Activated naive CD8-positive, alpha-beta T cell treated with anti-CD3 and anti-CD28 coated beads for 36 hours (primary cell): ENCODE measurements around the gene RAB3IP. TPM values are rescaled to one million over a fixed set of nuclear protein-coding genes. Genes with fewer than 3 reads are reported as not detected.
"Not testable (repeated sequence)": the region's sequence is repeated elsewhere in the genome, so short reads cannot be mapped to it uniquely, and the experiment has no call there.

Experiments
- DNase-seq: peaks from one replicate; pipeline ENCODE4 v3.0.0; 2021
- H3K27ac Mint-ChIP-seq: one replicate; pipeline ENCODE4 v1.8.0; 2022; ENCODE audit warnings: mild to moderate bottlenecking, moderate library complexity, mixed read lengths
- H3K27me3 Mint-ChIP-seq: one replicate; pipeline ENCODE4 v1.8.0; 2022; ENCODE audit warnings: mild to moderate bottlenecking, mixed read lengths
- H3K36me3 Mint-ChIP-seq: one replicate; pipeline ENCODE4 v1.8.0; 2021; ENCODE audit warnings: mild to moderate bottlenecking, mixed read lengths
- H3K4me1 Mint-ChIP-seq: one replicate; pipeline ENCODE4 v1.8.0; 2021; ENCODE audit warnings: mixed read lengths
- H3K4me3 Mint-ChIP-seq: one replicate; pipeline ENCODE4 v1.8.0; 2022; ENCODE audit warnings: mild to moderate bottlenecking, moderate library complexity, mixed read lengths
- H3K9me3 Mint-ChIP-seq: one replicate; pipeline ENCODE4 v1.8.0; 2022; ENCODE audit warnings: mixed read lengths
- total RNA-seq, 2 experiments: library from RNA; stranded (reverse); gene quantifications; one replicate each; pipeline ENCODE4 v1.2.3, GENCODE V29; 2021

RAB3IP gene
- total RNA-seq, 2 experiments from 2014 or later: 33.4 to 40.9 TPM

DNA sequence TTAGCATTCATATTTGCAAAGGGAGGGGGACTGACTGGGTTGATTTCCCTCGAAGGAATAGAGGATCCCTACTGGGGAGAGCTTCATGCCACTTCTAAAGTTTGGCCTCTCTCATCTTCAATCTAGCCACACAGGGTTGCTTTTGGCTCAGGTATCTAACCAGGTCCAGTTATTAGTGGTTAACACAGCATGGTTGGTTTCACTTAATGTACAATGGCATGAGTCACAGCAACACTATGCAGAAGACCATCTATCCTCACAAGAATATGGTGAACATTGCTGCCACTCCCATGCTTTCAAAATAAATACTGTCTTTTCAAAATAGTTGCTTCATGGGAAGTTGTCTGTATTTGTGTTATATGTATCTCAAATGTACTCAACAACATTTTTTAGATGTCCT, 6.6 kb upstream of the RAB3IP start:
- H3K4me1 Mint-ChIP-seq: no peaks in the 10 kb centered on the region
- H3K36me3 Mint-ChIP-seq: no peaks in the 10 kb centered on the region
- H3K27me3 Mint-ChIP-seq: peaks cover 21% of the 10 kb centered on the region
- H3K27ac Mint-ChIP-seq: no peak overlapping the region
- no peak overlapping the region for H3K4me3 Mint-ChIP-seq
- no peak for DNase-seq
- no peaks in the 10 kb centered on the region for H3K9me3 Mint-ChIP-seq

DNA sequence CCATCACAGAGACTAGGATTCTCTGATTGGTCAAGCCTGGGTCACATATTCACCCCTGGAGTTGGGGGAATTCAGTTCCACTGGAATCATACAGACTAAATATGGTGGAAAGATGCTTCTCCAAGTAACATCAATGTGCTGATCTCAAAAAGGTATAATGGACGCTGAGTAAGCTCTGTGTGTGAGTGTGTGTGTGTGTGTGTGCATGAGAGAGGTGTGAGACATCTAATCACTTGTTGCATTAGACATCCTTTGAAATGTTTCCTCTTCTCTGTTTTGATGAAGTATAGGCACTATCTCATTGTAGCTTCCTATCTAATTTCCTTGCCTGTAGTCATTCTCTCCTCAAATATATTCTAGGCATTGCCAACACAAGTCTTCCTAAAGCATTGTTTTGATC, 5.0 kb upstream of the RAB3IP start:
- peaks cover 26% of the 10 kb centered on the region for H3K27me3 Mint-ChIP-seq
- DNase-seq: no peak
- no peak overlapping the region for H3K4me3 Mint-ChIP-seq
- H3K4me1 Mint-ChIP-seq: peaks cover 4% of the 10 kb centered on the region
- no peaks in the 10 kb centered on the region for H3K9me3 Mint-ChIP-seq
- no peak overlapping the region for H3K27ac Mint-ChIP-seq
- H3K36me3 Mint-ChIP-seq: no peaks in the 10 kb centered on the region

GRCh38 chr12:69739287-69740191, 879 bp downstream of the RAB3IP start:
- Mint-ChIP-seq H3K4me1 (peaks cover 23% of the 10 kb centered on the region), H3K36me3 (peaks cover 3% of the 10 kb centered on the region), H3K27ac (peak overlapping the region; percentile 79), H3K27me3 (peaks cover 8% of the 10 kb centered on the region), H3K9me3 (no peaks in the 10 kb centered on the region), H3K4me3 (peak overlapping the region; percentile 80)
- DNase-seq: peak; percentile 78

GRCh38 chr12:69744109-69744508, 5.4 kb downstream of the RAB3IP start:
- Mint-ChIP-seq H3K27me3 (no peaks in the 10 kb centered on the region), H3K4me3 (no peak overlapping the region), H3K9me3 (no peaks in the 10 kb centered on the region), H3K4me1 (peaks cover 21% of the 10 kb centered on the region), H3K27ac (no peak overlapping the region), H3K36me3 (peaks cover 4% of the 10 kb centered on the region)
- DNase-seq: no peak

DNA sequence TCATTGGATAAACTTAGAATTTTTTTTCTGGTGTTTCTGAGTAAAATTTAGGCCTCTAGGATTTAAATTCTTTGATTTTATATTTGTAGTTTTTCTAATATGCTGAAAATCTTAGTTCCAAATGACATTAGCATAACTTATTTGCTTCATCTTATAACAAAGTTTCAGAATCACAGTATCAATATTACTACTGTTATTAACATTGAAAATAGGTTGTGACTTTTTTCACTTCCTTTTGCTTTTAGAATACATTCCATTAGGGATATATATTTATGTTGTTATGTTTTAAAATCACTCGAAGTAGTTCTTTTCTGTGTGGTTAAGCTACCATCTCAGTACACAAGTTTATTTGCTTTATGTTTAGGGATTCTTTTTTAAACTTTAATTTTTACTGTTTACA, 12.8 kb downstream of the RAB3IP start:
- H3K36me3 Mint-ChIP-seq: peaks cover 13% of the 10 kb centered on the region
- peaks cover 13% of the 10 kb centered on the region for H3K4me1 Mint-ChIP-seq
- H3K4me3 Mint-ChIP-seq: no peak overlapping the region
- H3K9me3 Mint-ChIP-seq: no peaks in the 10 kb centered on the region
- H3K27ac Mint-ChIP-seq: no peak overlapping the region
- no peak for DNase-seq
- no peaks in the 10 kb centered on the region for H3K27me3 Mint-ChIP-seq

DNA sequence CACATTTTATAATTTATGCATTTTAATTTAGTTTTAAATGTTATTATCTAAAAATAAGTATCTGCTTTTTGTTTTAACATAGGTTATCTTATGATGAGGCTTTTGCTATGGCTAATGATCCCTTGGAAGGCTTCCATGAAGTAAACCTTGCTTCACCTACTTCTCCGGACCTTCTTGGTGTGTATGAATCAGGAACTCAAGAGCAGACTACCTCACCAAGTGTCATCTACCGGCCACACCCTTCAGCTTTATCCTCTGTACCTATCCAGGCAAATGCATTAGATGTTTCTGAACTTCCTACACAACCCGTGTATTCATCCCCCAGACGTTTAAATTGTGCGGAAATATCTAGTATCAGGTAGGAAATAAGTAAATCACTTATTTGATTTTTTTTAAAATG, 16.6 kb downstream of the RAB3IP start:
- peaks cover 40% of the 10 kb centered on the region for H3K36me3 Mint-ChIP-seq
- peaks cover 16% of the 10 kb centered on the region for H3K9me3 Mint-ChIP-seq
- peaks cover 11% of the 10 kb centered on the region for H3K4me1 Mint-ChIP-seq
- H3K4me3 Mint-ChIP-seq: no peak overlapping the region
- no peak for DNase-seq
- no peaks in the 10 kb centered on the region for H3K27me3 Mint-ChIP-seq
- no peak overlapping the region for H3K27ac Mint-ChIP-seq

DNA sequence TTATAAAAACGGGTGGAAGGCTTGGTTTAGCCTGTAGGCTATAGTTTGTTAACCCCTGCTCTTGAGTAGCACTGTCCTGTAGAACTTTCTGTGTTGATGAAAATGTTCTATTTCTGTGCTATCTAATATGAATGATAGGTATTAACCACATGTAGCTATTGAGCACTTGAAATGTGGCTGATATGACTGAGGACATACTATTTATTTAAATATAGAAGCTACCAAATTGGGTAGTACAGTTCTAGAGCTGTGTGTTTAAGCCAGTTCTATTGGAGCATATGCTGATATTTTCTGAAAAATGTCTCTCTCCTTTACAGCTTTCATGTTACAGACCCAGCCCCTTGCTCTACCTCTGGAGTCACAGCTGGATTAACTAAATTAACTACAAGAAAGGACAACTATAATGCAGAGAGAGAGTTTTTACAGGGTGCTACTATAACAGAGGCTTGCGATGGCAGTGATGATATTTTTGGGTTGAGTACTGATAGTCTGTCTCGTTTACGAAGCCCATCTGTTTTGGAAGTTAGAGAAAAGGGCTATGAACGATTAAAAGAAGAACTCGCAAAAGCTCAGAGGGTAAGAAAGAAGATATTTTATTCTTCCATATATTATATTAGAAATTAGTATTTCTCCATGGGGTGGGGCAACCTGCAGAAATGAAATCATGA, 17.6 kb downstream of the RAB3IP start:
- Mint-ChIP-seq H3K27me3 (no peaks in the 10 kb centered on the region), H3K4me3 (no peak overlapping the region), H3K4me1 (peaks cover 6% of the 10 kb centered on the region), H3K9me3 (peaks cover 21% of the 10 kb centered on the region), H3K27ac (no peak overlapping the region), H3K36me3 (peaks cover 46% of the 10 kb centered on the region)
- DNase-seq: no peak

- H3K27me3 Mint-ChIP-seq: no peaks in the 10 kb centered on the region
- H3K36me3 Mint-ChIP-seq: peaks cover 61% of the 10 kb centered on the region
- no peak overlapping the region for H3K4me3 Mint-ChIP-seq
- H3K4me1 Mint-ChIP-seq: peaks cover 4% of the 10 kb centered on the region
- H3K9me3 Mint-ChIP-seq: peaks cover 21% of the 10 kb centered on the region
- no peak for DNase-seq
- H3K27ac Mint-ChIP-seq: no peak overlapping the region
Measured at GRCh38 chr12:69758105-69758504, 19.4 kb downstream of the RAB3IP start.

- H3K4me1 Mint-ChIP-seq, H3K27ac Mint-ChIP-seq, H3K4me3 Mint-ChIP-seq, DNase-seq, H3K27me3 Mint-ChIP-seq: not testable (repeated sequence)
- H3K9me3 Mint-ChIP-seq: peaks cover 28% of the 10 kb centered on the region
- peaks cover 75% of the 10 kb centered on the region for H3K36me3 Mint-ChIP-seq
Measured at GRCh38 chr12:69759581-69759980, 20.9 kb downstream of the RAB3IP start.

DNA sequence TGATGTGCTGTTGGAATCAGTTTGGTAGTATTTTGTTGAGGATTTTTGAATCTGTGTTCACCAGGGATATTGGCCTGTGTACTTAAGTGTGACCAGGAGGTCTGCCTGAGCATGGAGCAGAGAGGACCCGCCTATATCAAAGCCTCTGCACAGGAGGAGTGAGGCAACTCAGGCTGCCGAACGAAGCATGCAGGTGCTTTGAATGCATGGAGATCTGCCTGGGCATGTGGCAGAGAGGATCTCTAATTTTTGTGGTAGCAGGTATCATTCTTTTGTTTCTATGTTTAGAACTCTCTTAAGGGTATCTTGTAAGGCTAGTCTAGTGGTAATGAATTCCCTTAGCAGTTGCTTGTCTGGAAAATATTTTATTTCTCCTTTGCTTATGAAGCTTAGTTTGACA, 26.9 kb downstream of the RAB3IP start:
- peaks cover 1% of the 10 kb centered on the region for H3K4me1 Mint-ChIP-seq
- H3K27ac Mint-ChIP-seq: no peak overlapping the region
- H3K36me3 Mint-ChIP-seq: peaks cover 90% of the 10 kb centered on the region
- DNase-seq: no peak
- H3K4me3 Mint-ChIP-seq: no peak overlapping the region
- peaks cover 45% of the 10 kb centered on the region for H3K9me3 Mint-ChIP-seq
- no peaks in the 10 kb centered on the region for H3K27me3 Mint-ChIP-seq

GRCh38 chr12:69766260-69766659, 27.6 kb downstream of the RAB3IP start:
- no peak for DNase-seq
- no peak overlapping the region for H3K4me3 Mint-ChIP-seq
- no peak overlapping the region for H3K27ac Mint-ChIP-seq
- H3K9me3 Mint-ChIP-seq: peaks cover 43% of the 10 kb centered on the region
- H3K36me3 Mint-ChIP-seq: peaks cover 89% of the 10 kb centered on the region
- peaks cover 1% of the 10 kb centered on the region for H3K4me1 Mint-ChIP-seq
- no peaks in the 10 kb centered on the region for H3K27me3 Mint-ChIP-seq

- Mint-ChIP-seq H3K4me1 (peaks cover 2% of the 10 kb centered on the region), H3K9me3 (peaks cover 10% of the 10 kb centered on the region), H3K4me3 (no peak overlapping the region), H3K27me3 (no peaks in the 10 kb centered on the region), H3K36me3 (peaks cover 47% of the 10 kb centered on the region), H3K27ac (no peak overlapping the region)
- DNase-seq: no peak
Measured at GRCh38 chr12:69779928-69780327, 41.3 kb downstream of the RAB3IP start.

- no peak overlapping the region for H3K4me3 Mint-ChIP-seq
- H3K36me3 Mint-ChIP-seq: peaks cover 65% of the 10 kb centered on the region
- no peak overlapping the region for H3K27ac Mint-ChIP-seq
- H3K9me3 Mint-ChIP-seq: peaks cover 10% of the 10 kb centered on the region
- no peak for DNase-seq
- no peaks in the 10 kb centered on the region for H3K27me3 Mint-ChIP-seq
- H3K4me1 Mint-ChIP-seq: peaks cover 2% of the 10 kb centered on the region
Measured at GRCh38 chr12:69783365-69783764, 44.7 kb downstream of the RAB3IP start.

- Mint-ChIP-seq H3K4me1 (no peaks in the 10 kb centered on the region), H3K4me3 (no peak overlapping the region), H3K9me3 (peaks cover 26% of the 10 kb centered on the region), H3K27me3 (no peaks in the 10 kb centered on the region), H3K36me3 (peaks cover 69% of the 10 kb centered on the region), H3K27ac (no peak overlapping the region)
- DNase-seq: no peak
Measured at GRCh38 chr12:69789351-69789750, 50.7 kb downstream of the RAB3IP start.

DNA sequence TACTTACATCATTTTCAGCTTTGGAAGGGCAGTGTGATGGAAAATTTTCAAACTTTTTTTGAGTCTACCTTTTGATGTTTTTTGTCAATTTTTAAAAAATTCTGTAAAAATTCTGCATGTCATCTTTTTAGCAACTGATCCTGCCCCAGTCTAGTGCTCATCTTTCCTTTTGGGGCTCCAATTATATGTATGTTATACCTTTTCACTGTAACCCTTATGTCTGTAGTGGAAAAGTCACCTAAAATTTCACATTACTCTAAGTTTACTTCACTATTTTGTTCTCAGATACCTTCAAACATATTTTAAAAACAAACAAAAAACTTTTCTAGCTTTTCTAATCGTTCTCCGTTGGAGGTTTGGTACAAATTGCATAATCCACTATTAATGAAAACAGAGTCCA, 53.9 kb downstream of the RAB3IP start:
- H3K27me3 Mint-ChIP-seq: no peaks in the 10 kb centered on the region
- no peak for DNase-seq
- H3K27ac Mint-ChIP-seq: no peak overlapping the region
- peaks cover 28% of the 10 kb centered on the region for H3K9me3 Mint-ChIP-seq
- peaks cover 71% of the 10 kb centered on the region for H3K36me3 Mint-ChIP-seq
- H3K4me3 Mint-ChIP-seq: no peak overlapping the region
- H3K4me1 Mint-ChIP-seq: no peaks in the 10 kb centered on the region
